GM12891 (cell line): ENCODE results near the gene GRIN2C.

Source experiments
- DNase-seq: peaks from one replicate; pipeline ENCODE4 v3.0.0; 2011; ENCODE audit warnings: low spot score; ENCODE audit not compliant: insufficient read length
- FAIRE-seq: peaks from 2 replicates; lab custom pipeline; 2011; peaks lifted over from hg19 to GRCh38; lab: Jason Lieb, UNC
- PAX5 ChIP-seq: IDR thresholded peaks from 2 replicates; pipeline ENCODE4 v1.6.1; 2011; ENCODE audit warnings: low read length, moderate library complexity, mild to moderate bottlenecking; ENCODE audit not compliant: insufficient read depth, severe bottlenecking
- POLR2A ChIP-seq: IDR thresholded peaks from 2 replicates; pipeline ENCODE4 v1.6.1; 2011; ENCODE audit warnings: low read depth, low read length, control low read depth
- POLR2AphosphoS5 ChIP-seq: IDR thresholded peaks from 2 replicates; pipeline ENCODE4 v1.6.1; 2011; ENCODE audit warnings: low read depth, low read length, control low read depth
- POU2F2 ChIP-seq: IDR thresholded peaks from 2 replicates; pipeline ENCODE4 v1.6.1; 2011; ENCODE audit warnings: low read depth, mild to moderate bottlenecking, control low read depth, low read length, moderate library complexity
- SPI1 ChIP-seq: IDR thresholded peaks from 2 replicates; pipeline ENCODE4 v1.6.1; 2011; ENCODE audit warnings: low read depth, low read length, control low read depth
- TAF1 ChIP-seq: IDR thresholded peaks from 2 replicates; pipeline ENCODE4 v1.6.1; 2011; ENCODE audit warnings: low read depth, low read length, control low read depth

Gene GRIN2C

DNA sequence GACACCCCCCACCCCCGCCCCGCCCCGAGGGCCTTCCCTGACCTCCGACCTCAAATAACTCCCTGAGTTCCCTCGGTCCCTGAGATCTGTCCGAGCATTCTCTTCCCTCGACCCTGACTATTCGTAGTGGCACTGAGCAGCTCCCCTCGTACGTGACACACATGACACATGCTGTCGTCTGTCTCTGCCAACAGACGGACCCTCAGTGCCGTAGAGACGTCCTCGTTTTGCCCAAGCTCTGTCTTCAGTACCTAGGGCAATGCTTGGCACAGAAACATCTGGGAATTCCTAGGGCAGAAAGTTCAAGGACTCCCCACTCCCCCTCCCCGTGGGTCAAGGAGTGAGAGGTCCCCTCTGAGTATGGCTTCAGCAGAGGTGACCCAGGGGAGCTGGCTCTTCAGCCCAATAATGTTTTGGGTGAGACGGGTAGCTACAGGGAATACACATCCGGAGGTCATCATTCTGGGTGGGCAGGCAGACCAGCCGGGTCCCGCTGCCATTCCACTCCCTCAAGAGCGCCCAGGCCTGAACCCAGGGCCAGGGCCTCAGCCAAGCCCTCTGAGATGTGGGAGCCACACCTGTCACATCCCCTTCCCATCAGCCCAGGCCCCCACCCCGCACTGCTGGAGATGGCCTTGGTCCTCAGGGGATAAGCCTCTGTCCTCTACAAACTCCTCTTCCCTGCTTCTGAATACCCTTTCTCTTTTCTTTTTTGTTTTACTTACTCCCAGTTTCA lies 34.4 kb upstream of the GRIN2C start:
- TF ChIP-seq TAF1 (no peak), POU2F2 (no peak), POLR2AphosphoS5 (no peak), SPI1 (no peak), PAX5 (no peak), POLR2A (no peak)
- no peak for DNase-seq
- no peak for FAIRE-seq

DNA sequence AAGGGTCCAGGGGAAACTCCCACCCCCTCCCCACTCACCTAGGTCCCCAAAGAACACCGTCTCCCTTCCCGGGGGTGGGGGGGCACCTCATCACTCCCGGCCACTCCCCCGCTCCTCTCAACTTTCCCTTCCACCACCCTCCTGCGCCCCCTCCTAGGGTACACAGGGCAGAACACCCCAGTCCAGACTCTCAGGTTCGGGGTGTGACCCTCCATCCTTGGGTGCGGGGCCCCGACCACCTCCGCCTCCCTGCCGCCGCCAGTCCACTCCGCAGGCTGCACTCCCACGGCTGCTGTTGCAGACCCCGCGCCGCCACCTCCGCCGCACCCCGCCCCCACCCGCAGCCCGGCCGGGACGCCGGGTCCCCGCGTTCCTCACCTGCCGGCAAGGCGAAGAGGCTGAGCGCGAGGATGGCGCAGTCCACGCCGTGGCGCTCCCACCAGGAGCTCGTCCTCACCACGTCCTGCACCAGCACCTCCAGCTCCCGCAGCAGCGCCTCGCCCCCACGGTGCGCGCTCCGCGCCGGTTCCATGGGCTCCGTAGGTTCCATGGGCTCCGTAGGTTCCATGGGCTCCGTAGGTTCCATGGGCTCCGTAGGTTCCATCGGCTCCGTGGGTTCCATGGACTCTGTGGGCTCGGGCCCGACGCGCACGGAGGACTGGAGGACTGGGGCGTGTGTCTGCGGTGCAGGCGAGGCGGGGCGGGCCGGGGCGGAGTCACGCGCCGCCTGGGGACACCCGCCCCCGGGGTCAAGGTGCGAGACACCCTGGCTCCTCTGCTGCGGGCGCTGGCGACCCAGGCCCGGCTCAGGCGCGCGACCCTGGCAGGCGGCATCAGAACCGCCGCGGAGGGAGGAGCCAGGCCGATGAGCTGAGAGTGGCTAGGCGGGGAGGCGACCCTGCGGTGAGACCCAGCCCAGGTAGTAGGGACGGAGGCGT lies 33.6 kb upstream of the GRIN2C start, which contains the start of gene FADS6:
Gene FADS6, minus strand, starts transcription at position 660 of the 938 bp plus-strand sequence. Its CDS starts 38 bp downstream, at position 622.
- FAIRE-seq (no peak), DNase-seq (no peak)
- TF ChIP-seq POLR2A (no peak), SPI1 (no peak), POU2F2 (no peak), TAF1 (no peak), POLR2AphosphoS5 (no peak), PAX5 (no peak)

DNA sequence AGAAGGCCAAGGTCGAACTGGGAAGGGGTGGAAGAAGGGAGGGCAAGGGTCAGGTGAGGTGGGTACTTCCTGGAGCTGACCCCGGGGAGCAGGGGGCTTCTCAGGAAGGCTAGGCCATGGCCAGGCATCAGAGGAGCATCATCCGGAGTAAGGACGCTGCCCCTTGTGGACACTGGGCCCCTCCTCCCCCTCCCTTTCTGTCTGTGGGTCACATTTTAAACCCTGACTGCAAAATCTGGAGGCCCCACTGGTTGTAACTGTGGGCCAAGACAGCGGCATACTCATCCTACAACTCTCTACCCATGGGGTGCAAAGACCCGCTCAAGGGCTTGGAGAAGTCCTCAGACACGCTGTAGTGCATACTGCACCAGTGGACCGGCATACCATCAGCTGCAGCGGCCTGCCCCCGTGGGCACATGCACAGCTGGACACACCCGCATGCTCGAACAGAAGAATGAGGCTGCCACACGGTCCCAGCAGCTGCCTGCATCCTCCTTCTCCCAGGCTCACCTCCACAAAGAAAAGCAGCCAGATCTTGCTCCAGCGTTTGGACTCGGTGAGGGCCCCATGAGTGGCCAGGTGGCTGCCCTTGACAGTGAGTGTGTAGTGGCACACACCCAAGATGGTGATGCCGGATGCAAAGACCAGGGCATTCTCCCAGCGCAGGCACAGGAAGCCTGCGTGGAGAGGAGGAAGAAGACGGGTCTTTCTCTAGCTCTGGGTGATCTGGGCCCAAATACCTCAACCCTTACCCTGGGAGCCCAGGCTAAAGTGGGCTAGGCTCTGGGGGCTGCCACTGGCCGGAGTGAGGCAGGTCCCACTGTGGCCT lies 32.5 kb upstream of the GRIN2C start:
- no peak for TF ChIP-seq POU2F2
- TF ChIP-seq SPI1, result no peak
- TF ChIP-seq TAF1, result no peak
- TF ChIP-seq POLR2AphosphoS5, result no peak
- no peak for TF ChIP-seq PAX5
- no peak for TF ChIP-seq POLR2A
- DNase-seq (no peak), FAIRE-seq (no peak)

DNA sequence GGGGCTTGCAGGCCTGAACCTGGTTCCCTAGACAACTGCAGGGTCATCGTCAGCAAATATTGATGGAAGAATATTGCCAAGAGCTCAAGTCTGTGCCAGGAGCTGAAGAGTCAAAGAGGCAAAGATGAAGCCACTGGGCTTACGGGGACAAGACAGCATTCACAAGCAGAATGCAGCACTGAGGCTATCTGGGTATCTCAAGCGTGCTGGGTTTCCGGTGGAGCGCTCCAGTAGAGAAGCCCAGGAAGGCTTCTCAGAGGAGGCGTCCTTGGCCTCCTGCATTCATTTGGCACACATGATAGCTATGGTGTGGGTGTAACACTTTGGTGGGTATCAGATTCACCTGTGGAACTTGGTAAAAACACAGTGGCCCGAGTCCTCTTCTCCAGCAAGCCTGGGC lies 30.9 kb upstream of the GRIN2C start:
- no peak for TF ChIP-seq PAX5
- no peak for TF ChIP-seq SPI1
- TF ChIP-seq POU2F2, result no peak
- TF ChIP-seq TAF1, result no peak
- no peak for TF ChIP-seq POLR2A
- TF ChIP-seq POLR2AphosphoS5, result no peak

DNA sequence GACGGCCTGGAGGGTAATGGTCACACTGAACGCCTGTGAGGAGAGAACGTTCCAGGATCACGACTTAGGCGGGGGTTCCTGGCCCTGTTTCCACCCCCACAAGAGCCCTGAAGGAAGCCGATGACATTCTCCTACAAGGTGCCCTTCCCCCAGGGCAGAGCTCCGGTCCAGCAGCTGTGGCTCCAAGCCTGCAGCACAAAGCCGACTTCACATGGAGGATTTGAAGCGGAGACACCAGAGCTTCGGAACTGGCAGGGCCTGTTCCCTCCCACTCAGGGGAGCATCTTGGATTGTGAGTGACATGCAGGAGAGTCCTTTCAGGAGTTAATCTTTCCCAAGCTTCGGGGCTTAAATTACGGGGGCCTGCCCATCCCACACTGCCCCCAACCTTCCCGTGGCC lies 28.8 kb upstream of the GRIN2C start:
- no peak for TF ChIP-seq SPI1
- TF ChIP-seq TAF1, result no peak
- no peak for TF ChIP-seq POLR2A
- TF ChIP-seq POLR2AphosphoS5, result no peak
- TF ChIP-seq PAX5, result no peak
- TF ChIP-seq POU2F2, result no peak
- FAIRE-seq, result no peak
- no peak for DNase-seq

More for the DNA sequence above, 30.9 kb upstream of the GRIN2C start:
- DNase-seq (no peak), FAIRE-seq (no peak)

DNA sequence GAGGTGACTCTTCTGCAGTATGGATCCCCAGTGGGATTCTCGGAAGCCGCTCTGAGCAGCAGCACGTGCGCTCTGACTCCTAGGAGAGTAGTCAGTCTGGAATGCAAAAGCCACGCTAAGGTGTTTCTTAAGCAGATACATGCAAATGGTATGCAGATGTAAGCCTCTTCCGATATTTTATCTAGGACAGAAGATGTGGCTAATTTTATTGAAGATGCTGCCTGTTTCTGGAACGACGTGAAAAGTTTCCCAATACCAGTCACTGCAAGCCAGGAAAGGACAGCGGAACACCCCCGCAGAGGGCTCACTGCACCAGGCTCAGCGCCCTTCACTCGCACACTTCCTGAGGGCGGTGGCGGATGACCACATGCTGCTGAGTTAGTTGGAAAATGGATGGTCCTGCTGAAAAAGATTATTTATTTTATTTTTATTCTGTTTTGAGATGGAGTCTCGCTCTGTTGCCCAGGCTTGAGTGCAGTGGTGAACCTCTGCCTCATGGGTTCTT lies 23.6 kb upstream of the GRIN2C start:
- no peak for TF ChIP-seq SPI1
- TF ChIP-seq PAX5, result no peak
- TF ChIP-seq POLR2AphosphoS5, result no peak
- TF ChIP-seq POU2F2, result no peak
- no peak for TF ChIP-seq TAF1
- no peak for TF ChIP-seq POLR2A
- FAIRE-seq (no peak), DNase-seq (no peak)

DNA sequence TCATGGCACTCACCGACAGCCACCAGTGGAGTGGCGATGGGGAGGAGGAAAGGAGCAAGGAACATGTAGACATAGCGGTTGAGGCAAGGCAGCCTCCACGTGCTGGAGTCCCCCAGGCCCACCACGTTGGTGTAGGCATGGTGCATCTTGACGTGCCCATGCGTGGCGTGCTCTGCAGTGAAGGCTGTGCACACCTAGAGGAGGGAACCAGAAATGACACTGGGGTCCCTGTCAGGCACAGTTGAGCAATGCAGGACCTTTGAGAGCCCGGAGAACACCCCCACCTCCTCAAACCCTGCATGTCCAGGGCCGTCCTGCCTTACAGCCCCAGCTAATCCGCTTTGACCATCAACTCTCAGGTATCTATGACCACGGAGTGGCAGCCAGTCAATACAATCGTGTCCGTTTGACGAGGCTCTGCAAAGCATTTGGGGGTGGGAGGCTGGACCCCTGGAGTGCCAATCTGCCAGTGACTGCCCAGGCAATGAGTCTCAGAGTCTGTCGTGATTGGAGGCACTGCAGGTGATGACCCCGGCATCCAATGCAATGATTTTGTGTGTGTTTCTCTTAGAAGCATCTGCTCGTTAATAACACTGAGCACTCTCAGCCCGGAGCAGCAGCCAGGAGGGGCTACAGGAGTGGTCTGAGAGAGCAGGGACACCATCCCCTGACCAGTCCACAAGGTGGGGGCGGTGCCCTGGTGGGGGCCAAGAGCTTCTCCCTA lies 23.0 kb upstream of the GRIN2C start:
- TF ChIP-seq SPI1 (no peak), POLR2AphosphoS5 (no peak), TAF1 (no peak), POLR2A (no peak), POU2F2 (no peak), PAX5 (no peak)
- no peak for FAIRE-seq
- DNase-seq, result no peak

DNA sequence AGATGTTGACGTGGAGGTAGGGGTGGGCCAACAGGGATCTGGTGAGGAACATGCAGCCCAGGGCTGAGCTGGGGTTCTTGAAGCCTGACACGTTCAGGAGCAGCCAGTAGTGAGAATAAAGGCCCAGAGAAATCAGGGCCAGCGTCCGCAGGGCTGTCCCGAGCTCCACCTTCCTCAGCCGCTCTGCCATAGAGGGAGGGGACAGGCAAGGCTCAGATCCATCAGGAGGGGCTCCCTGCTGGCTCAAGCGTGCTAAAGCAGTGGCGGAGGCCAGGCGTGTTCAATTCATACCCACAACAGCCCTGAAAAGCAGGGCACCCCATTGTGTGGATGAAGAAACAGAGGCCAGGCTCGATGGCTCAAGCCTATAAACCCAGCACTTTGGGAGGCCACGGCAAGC lies 21.4 kb upstream of the GRIN2C start:
- DNase-seq, result no peak
- TF ChIP-seq TAF1 (no peak), PAX5 (no peak), SPI1 (no peak), POLR2AphosphoS5 (no peak), POLR2A (no peak), POU2F2 (no peak)
- no peak for FAIRE-seq
